ENCODE measurements around the gene VIPR2.

VIPR2 gene

DNA sequence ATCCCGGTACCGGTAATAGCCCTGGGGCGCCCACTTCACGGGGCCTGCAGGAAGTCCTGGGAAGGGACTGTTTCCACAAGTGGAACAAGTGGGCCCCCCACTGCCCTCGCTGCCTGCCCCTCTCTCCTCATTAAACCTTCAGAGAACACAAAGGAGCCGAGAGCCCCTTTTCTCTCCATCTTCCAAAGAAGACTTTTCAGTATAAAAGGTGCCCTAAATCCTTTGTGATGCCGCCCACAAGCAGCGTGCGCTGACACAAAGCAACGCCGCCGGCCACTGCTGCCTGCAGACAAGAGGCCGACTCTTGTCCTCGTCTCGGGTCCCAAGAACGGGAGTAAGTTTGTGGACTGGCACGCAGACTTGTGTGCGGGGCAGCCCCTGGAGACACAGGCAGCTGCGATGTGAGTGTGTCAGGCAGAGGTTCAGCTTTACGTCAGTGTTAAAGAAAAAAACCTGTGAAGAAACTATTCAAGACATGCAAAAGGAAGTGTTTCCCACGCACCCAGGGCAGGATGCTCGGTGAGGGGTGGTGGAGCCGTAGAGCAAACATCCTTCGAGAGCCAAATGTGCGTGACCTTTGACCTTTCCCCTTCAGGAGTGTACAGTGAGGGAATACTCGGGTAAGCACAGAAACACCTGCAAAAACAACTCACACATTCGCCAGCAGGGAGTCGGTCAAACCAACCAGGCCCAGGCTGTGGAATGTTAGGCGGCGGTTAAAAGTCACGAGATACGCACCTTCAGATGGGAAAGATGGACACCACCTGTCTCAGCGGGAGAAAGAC is 118.2 kb downstream of the VIPR2 start:
- DNase-seq (ENCODE audit: low read depth in 2 of 2), result no peak
- TF ChIP-seq, protein P1, sequence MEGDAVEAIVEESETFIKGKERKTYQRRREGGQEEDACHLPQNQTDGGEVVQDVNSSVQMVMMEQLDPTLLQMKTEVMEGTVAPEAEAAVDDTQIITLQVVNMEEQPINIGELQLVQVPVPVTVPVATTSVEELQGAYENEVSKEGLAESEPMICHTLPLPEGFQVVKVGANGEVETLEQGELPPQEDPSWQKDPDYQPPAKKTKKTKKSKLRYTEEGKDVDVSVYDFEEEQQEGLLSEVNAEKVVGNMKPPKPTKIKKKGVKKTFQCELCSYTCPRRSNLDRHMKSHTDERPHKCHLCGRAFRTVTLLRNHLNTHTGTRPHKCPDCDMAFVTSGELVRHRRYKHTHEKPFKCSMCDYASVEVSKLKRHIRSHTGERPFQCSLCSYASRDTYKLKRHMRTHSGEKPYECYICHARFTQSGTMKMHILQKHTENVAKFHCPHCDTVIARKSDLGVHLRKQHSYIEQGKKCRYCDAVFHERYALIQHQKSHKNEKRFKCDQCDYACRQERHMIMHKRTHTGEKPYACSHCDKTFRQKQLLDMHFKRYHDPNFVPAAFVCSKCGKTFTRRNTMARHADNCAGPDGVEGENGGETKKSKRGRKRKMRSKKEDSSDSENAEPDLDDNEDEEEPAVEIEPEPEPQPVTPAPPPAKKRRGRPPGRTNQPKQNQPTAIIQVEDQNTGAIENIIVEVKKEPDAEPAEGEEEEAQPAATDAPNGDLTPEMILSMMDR (IDR thresholded peaks at IDR 0.05; ENCODE audit: low read depth, low read length), result no peak
- no peak overlapping the region for H3K4me3 ChIP-seq (replicated peaks in 1 of 2; ENCODE audit: low read depth in 2 of 2, low read length in 2 of 2)

DNA sequence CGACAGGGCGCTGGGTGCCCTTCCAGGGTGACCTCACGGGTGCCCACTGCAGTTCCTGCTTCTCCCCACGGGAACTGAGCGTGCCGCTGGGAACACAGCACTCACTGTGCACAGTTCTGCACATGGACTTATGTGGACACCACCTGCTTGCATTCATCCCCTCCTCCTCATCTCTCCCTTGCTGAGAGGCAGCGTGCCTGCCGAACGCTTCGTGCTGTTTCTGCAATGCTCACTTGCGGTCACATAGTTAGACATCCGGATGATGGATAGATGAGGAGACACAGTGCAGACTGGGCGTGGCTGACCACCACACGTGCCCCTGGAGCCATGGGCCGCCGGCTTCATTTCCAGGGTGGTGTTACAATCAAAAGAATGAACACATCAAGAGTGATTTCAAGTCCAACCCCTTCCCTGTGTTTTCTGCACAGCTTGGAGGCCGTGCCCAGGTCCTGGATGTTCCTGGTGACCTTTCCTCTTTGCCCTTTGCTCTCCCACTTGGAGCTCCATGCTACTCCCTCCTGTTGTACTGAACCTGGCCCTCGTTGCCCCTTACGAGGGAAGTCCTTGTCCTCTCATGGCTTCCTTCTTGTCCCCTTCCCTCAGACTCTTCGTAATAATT is 119.4 kb downstream of the VIPR2 start:
- DNase-seq (ENCODE audit: low read depth in 2 of 2), result no peak
- TF ChIP-seq, protein P1 (IDR thresholded peaks at IDR 0.05; ENCODE audit: low read depth, low read length), result no peak
- H3K4me3 ChIP-seq (replicated peaks in 1 of 2; ENCODE audit: low read depth in 2 of 2, low read length in 2 of 2), result no peak overlapping the region

DNA sequence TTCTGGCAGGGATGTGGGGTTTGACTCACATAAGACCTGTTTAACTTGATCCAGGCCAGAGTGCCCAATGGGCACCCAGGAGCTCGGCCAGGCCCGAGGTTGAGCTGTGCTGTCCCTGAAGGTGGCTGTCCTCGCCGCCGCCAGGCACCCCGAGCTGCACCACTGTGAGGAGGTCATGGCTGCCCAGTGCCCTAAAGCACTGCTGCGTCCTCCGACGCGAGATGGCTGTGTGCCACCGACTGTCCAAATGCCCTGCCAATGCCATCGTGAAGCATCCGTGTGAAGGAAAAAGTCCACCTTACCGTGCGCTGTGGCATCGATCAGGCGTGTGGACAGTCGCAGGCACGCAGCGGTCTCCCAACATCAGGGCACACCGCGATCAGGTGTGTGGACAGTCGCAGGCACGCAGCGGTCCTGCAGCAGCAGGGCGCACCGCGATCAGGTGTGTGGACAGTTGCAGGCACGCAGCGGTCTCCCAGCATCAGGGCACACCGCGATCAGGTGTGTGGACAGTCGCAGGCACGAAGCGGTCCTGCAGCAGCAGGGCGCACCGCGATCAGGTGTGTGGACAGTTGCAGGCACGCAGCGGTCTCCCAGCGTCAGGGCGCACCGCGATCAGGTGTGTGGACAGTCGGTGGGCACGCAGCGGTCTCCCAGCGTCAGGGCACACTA is 120.3 kb downstream of the VIPR2 start:
- no peak for DNase-seq (ENCODE audit: low read depth in 2 of 2)
- TF ChIP-seq, protein P1 (IDR thresholded peaks at IDR 0.05; ENCODE audit: low read depth, low read length), result no peak
- no peak overlapping the region for H3K4me3 ChIP-seq (replicated peaks in 1 of 2; ENCODE audit: low read depth in 2 of 2, low read length in 2 of 2)

DNA sequence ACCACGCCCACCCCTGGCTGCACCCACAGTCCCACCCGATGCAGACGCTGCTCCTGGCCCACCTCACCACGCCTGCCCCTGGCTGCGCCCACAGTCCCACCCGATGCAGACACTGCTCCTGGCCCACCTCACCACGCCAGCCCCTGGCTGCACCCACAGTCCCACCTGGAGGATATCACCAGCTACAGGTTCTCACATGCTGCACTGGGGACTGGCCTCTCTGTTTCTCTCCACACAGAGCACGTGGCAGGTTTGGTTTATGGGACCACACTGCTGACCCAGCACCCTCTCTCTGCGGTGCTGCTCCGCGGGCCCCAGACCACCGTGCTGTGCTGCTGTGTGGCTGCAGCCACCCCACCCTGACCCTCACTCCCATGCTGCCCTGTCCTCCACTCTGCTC is 120.9 kb downstream of the VIPR2 start:
- no peak for DNase-seq (ENCODE audit: low read depth in 2 of 2)
- no peak overlapping the region for H3K4me3 ChIP-seq (replicated peaks in 1 of 2; ENCODE audit: low read depth in 2 of 2, low read length in 2 of 2)
- TF ChIP-seq, protein P1 (IDR thresholded peaks at IDR 0.05; ENCODE audit: low read depth, low read length), result no peak

DNA sequence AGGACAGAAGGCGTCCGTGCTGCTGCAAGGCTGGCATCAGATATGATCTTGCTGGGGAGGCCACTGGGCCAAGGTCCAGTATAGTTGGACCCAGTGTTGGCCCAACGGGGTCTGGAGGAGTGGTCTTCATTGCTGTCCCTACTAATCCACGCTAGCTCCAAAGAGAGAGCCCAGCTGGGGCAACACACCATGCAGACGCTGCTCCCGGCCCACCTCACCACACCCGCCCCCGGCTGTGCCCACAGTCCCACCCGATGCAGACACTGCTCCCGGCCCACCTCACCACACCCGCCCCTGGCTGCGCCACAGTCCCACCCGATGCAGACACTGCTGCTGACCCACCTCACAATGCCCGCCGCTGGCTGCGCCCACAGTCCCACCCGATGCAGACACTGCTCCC is 121.5 kb downstream of the VIPR2 start:
- no peak for DNase-seq (ENCODE audit: low read depth in 2 of 2)
- TF ChIP-seq, protein P1 (IDR thresholded peaks at IDR 0.05; ENCODE audit: low read depth, low read length), result no peak
- no peak overlapping the region for H3K4me3 ChIP-seq (replicated peaks in 1 of 2; ENCODE audit: low read depth in 2 of 2, low read length in 2 of 2)

DNA sequence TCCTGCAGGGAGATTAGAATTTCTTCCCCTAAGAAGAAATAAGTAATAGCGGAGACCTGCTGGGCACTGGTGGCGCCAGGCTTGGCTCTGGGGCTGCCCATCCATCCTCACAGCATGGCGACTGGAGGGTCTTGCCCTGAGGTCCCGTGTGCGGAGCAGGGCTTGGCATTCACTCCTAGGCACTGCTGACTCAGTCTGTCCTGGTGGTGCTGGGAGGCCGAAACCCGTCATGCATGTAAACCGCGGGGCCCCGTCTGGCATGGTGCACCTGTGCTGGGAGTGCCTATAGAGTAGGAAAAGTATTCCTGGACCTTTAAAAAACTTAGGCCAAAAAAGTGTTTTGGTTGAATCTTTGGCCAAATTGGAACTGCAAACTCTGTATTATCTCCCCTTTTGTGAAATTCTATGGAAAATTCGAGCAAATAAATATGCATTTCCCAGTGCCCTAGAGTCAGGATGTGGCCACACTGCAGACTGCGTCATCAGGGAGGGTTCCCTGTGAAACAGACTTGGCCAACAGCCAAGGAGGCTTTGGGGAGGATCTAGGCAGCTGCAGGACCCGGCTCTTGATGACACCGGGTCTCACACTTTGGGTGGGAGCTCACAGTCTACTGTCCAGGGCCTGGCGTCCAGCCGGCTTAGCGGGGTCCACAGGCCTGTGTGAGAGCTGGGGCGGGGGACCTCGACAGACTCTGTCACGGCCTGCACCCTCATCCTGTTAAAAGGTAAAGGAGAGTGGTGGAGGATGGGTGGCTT is 122.3 kb downstream of the VIPR2 start:
- H3K4me3 ChIP-seq (replicated peaks in 1 of 2; ENCODE audit: low read depth in 2 of 2, low read length in 2 of 2), result no peak overlapping the region
- TF ChIP-seq, protein P1 (IDR thresholded peaks at IDR 0.05; ENCODE audit: low read depth, low read length), result no peak
- no peak for DNase-seq (ENCODE audit: low read depth in 2 of 2)
